Lower leg skin (tissue), 3 donors: ENCODE results near the gene KIDINS220.

Experiments used
- POLR2A ChIP-seq, 2 donors: fragments of 450-650 bp; IDR thresholded peaks; one replicate each; pipeline ENCODE4 v1.6.1; 2016 to 2017; ENCODE audit warnings: antibody characterized with exemption in 2 of 2, mild to moderate bottlenecking in 1 of 2, moderate library complexity in 1 of 2
- TF ChIP-seq, protein P1 (sequence below), 3 donors: fragments of 450-650 bp; IDR thresholded peaks; one replicate each; pipeline ENCODE4 v1.5.1; 2016; ENCODE audit warnings: antibody characterized with exemption in 3 of 3, mild to moderate bottlenecking in 3 of 3, moderate library complexity in 2 of 3

DNA sequence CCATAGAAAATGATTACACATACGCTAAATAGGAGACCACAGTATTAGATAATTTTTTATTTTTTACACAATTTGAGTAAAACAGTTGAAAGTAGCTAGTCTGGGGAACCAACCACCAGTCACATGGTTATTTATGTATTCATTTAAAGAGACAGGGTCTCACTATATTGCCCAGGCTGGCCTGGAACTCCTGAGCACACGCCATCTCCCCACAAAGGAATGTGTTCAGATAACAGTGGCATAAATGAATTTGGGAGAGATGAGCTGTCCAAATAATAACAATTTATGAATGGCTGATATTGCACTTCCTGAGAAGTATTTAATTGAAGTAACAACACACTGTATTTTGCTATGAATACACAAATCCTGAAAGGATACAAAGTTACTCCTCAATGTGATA is 39.7 kb downstream of the KIDINS220 start:
- TF ChIP-seq, protein P1, sequence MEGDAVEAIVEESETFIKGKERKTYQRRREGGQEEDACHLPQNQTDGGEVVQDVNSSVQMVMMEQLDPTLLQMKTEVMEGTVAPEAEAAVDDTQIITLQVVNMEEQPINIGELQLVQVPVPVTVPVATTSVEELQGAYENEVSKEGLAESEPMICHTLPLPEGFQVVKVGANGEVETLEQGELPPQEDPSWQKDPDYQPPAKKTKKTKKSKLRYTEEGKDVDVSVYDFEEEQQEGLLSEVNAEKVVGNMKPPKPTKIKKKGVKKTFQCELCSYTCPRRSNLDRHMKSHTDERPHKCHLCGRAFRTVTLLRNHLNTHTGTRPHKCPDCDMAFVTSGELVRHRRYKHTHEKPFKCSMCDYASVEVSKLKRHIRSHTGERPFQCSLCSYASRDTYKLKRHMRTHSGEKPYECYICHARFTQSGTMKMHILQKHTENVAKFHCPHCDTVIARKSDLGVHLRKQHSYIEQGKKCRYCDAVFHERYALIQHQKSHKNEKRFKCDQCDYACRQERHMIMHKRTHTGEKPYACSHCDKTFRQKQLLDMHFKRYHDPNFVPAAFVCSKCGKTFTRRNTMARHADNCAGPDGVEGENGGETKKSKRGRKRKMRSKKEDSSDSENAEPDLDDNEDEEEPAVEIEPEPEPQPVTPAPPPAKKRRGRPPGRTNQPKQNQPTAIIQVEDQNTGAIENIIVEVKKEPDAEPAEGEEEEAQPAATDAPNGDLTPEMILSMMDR (IDR thresholded peaks at IDR 0.05): no peak
- no peak for TF ChIP-seq POLR2A (IDR thresholded peaks at IDR 0.05)
